SK-N-SH treated with all-trans-retinoic acid at 6 μM for 48 hours (cell line): Measurements from ENCODE around the gene SEMA3E.

Experiments used
- ATAC-seq: fragments of 200-7000 bp; cut with Tn5 transposase; 3 replicates; pipeline ENCODE4 v1.9.1; 2020; ENCODE audit warnings: mild to moderate bottlenecking, moderate library complexity
- ARNTL ChIP-seq: fragments of 450-650 bp; formaldehyde crosslinking; IDR thresholded peaks from 2 replicates; pipeline ENCODE4 v1.5.0; 2020; ENCODE audit warnings: low read depth, mild to moderate bottlenecking, moderate library complexity, borderline replicate concordance
- BACH2 ChIP-seq: fragments of 250-450 bp; sonication (Bioruptor Pico); IDR thresholded peaks from 2 replicates; pipeline ENCODE4 v1.9.0; 2021; ENCODE audit warnings: mild to moderate bottlenecking, borderline replicate concordance
- CREB5 ChIP-seq: fragments of 250-450 bp; sonication (Bioruptor Pico); IDR thresholded peaks from 2 replicates; pipeline ENCODE4 v1.5.1; 2020; ENCODE audit warnings: low read depth, mild to moderate bottlenecking, moderate library complexity
- CSDC2 ChIP-seq: fragments of 250-450 bp; sonication (Bioruptor Pico); IDR thresholded peaks from 2 replicates; pipeline ENCODE4 v1.5.0; 2020; ENCODE audit warnings: mild to moderate bottlenecking, moderate library complexity
- CSRNP3 ChIP-seq: fragments of 250-450 bp; sonication (Bioruptor Pico); IDR thresholded peaks from 2 replicates; pipeline ENCODE4 v1.5.1; 2021; ENCODE audit warnings: mild to moderate bottlenecking, moderate library complexity
- ESRRG ChIP-seq: fragments of 250-450 bp; sonication (Bioruptor Pico); IDR thresholded peaks from 2 replicates; pipeline ENCODE4 v1.6.1; 2021; ENCODE audit warnings: mild to moderate bottlenecking
- GLIS3 ChIP-seq: fragments of 250-450 bp; sonication (Bioruptor Pico); IDR thresholded peaks from 2 replicates; pipeline ENCODE4 v1.5.0; 2020; ENCODE audit warnings: mild to moderate bottlenecking, moderate library complexity
- ISL1 ChIP-seq: fragments of 250-450 bp; sonication (Bioruptor Pico); IDR thresholded peaks from 2 replicates; pipeline ENCODE4 v2.1.2; 2022; ENCODE audit warnings: mild to moderate bottlenecking, moderate library complexity
- OSR1 ChIP-seq: fragments of 250-450 bp; sonication (Bioruptor Pico); IDR thresholded peaks from 2 replicates; pipeline ENCODE4 v1.8.0; 2022; ENCODE audit warnings: moderate library complexity, mild to moderate bottlenecking, inconsistent platforms
- PPARA ChIP-seq: fragments of 250-450 bp; sonication (Bioruptor Pico); IDR thresholded peaks from 2 replicates; pipeline ENCODE4 v1.5.0; 2020; ENCODE audit warnings: mild to moderate bottlenecking, borderline replicate concordance
- RARB ChIP-seq: fragments of 250-450 bp; sonication (Bioruptor Pico); IDR thresholded peaks from 2 replicates; pipeline ENCODE4 v1.8.0; 2021; ENCODE audit warnings: mild to moderate bottlenecking, moderate library complexity
- SNAI2 ChIP-seq: fragments of 250-450 bp; sonication (Bioruptor Pico); IDR thresholded peaks from 2 replicates; pipeline ENCODE4 v1.5.0; 2020; ENCODE audit warnings: mild to moderate bottlenecking, moderate library complexity
- TCF4 ChIP-seq: fragments of 250-450 bp; sonication (Bioruptor Pico); IDR thresholded peaks from 2 replicates; pipeline ENCODE4 v1.8.0; 2021; ENCODE audit warnings: mild to moderate bottlenecking, moderate library complexity, borderline replicate concordance
- TOX ChIP-seq: fragments of 250-450 bp; sonication (Bioruptor Pico); IDR thresholded peaks from 2 replicates; pipeline ENCODE4 v1.8.0; 2021; ENCODE audit warnings: mild to moderate bottlenecking, moderate library complexity, borderline replicate concordance
- TSHZ2 ChIP-seq: fragments of 250-450 bp; sonication (Bioruptor Pico); IDR thresholded peaks from 2 replicates; pipeline ENCODE4 v1.5.0; 2020; ENCODE audit warnings: mild to moderate bottlenecking, moderate library complexity
- ZC3H10 ChIP-seq: fragments of 250-450 bp; sonication (Bioruptor Pico); IDR thresholded peaks from 2 replicates; pipeline ENCODE4 v1.5.1; 2021; ENCODE audit warnings: mild to moderate bottlenecking, moderate library complexity
- ZFP3 ChIP-seq: fragments of 250-450 bp; sonication (Bioruptor Pico); IDR thresholded peaks from 2 replicates; pipeline ENCODE4 v1.5.0; 2020; ENCODE audit warnings: mild to moderate bottlenecking, moderate library complexity
- ZFP30 ChIP-seq: fragments of 450-650 bp; formaldehyde crosslinking; IDR thresholded peaks from 2 replicates; pipeline ENCODE4 v1.5.0; 2022; ENCODE audit warnings: mild to moderate bottlenecking, moderate library complexity
- ZNF565 ChIP-seq: fragments of 450-650 bp; formaldehyde crosslinking; conservative IDR thresholded peaks from 2 replicates; pipeline ENCODE4 v1.5.0; 2020; ENCODE audit warnings: low read depth, mild to moderate bottlenecking, moderate library complexity
- ZNF70 ChIP-seq: fragments of 450-650 bp; formaldehyde crosslinking; IDR thresholded peaks from 2 replicates; pipeline ENCODE4 v1.5.0; 2020; ENCODE audit warnings: mild to moderate bottlenecking, moderate library complexity
- ZNF8 ChIP-seq: fragments of 450-650 bp; formaldehyde crosslinking; IDR thresholded peaks from 2 replicates; pipeline ENCODE4 v1.5.0; 2020; ENCODE audit warnings: mild to moderate bottlenecking, moderate library complexity
- TF ChIP-seq, protein P1 (sequence below): fragments of 250-450 bp; sonication (Bioruptor Pico); IDR thresholded peaks from 2 replicates; pipeline ENCODE4 v1.8.0; 2021; ENCODE audit warnings: low read depth, mild to moderate bottlenecking, moderate library complexity, borderline replicate concordance
- TF ChIP-seq, protein P2 (sequence below): fragments of 250-450 bp; sonication (Bioruptor Pico); IDR thresholded peaks from 2 replicates; pipeline ENCODE4 v1.8.0; 2020; ENCODE audit warnings: mild to moderate bottlenecking, moderate library complexity, borderline replicate concordance

SEMA3E gene

GRCh38 chr7:83502636-83503035 is 146.3 kb downstream of the SEMA3E start:
- no peak for ATAC-seq
- no peak for TF ChIP-seq CREB5 (CRISPR knock-in tag)
- no peak for TF ChIP-seq ISL1 (CRISPR knock-in tag)
- no peak for TF ChIP-seq ESRRG (CRISPR knock-in tag)
- TF ChIP-seq ZFP3 (CRISPR knock-in tag) = no peak
- no peak for TF ChIP-seq CSDC2 (CRISPR knock-in tag)
- no peak for TF ChIP-seq ZC3H10 (CRISPR knock-in tag)
- TF ChIP-seq ARNTL (CRISPR knock-in tag) = no peak
- no peak for TF ChIP-seq PPARA (CRISPR knock-in tag)
- no peak for TF ChIP-seq SNAI2 (CRISPR knock-in tag)
- no peak for TF ChIP-seq TSHZ2 (CRISPR knock-in tag)
- no peak for TF ChIP-seq ZFP30
- no peak for TF ChIP-seq ZNF70 (CRISPR knock-in tag)
- no peak for TF ChIP-seq OSR1

DNA sequence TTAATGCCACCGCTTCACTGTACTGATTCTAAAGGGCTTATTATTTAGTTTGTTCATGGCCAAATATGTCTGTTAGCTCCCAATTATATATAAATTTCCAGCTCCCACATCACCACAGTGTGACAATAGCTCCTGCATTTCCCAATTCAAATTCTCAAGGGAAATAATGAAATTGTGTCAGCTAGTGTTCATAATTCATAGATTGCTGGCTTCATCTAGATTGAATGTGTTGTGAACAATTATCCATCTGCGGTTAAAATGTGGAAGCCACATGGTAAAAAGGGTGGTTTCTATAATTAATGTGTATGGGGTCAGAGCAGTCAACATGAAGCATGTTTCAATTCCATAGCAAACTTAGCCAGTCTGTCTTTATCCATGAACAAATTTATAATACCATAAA is 154.3 kb downstream of the SEMA3E start:
- ATAC-seq = no peak
- TF ChIP-seq SNAI2 (CRISPR knock-in tag) (no peak), RARB (CRISPR knock-in tag) (no peak), ZC3H10 (CRISPR knock-in tag) (no peak), BACH2 (CRISPR knock-in tag) (no peak), ARNTL (CRISPR knock-in tag) (no peak), TCF4 (CRISPR knock-in tag) (no peak), CSRNP3 (CRISPR knock-in tag) (no peak), ISL1 (CRISPR knock-in tag) (no peak), GLIS3 (no peak), PPARA (CRISPR knock-in tag) (no peak), OSR1 (no peak)
- TF ChIP-seq, protein P1, sequence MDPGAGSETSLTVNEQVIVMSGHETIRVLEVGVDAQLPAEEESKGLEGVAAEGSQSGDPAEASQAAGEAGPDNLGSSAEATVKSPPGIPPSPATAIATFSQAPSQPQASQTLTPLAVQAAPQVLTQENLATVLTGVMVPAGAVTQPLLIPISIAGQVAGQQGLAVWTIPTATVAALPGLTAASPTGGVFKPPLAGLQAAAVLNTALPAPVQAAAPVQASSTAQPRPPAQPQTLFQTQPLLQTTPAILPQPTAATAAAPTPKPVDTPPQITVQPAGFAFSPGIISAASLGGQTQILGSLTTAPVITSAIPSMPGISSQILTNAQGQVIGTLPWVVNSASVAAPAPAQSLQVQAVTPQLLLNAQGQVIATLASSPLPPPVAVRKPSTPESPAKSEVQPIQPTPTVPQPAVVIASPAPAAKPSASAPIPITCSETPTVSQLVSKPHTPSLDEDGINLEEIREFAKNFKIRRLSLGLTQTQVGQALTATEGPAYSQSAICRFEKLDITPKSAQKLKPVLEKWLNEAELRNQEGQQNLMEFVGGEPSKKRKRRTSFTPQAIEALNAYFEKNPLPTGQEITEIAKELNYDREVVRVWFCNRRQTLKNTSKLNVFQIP = no peak
- TF ChIP-seq, all 23 proteins: peak for 0

GRCh38 chr7:83492802-83493201 is 156.1 kb downstream of the SEMA3E start:
- no peak for ATAC-seq
- TF ChIP-seq RARB (CRISPR knock-in tag) = no peak
- TF ChIP-seq ARNTL (CRISPR knock-in tag) = no peak
- TF ChIP-seq TCF4 (CRISPR knock-in tag) = no peak
- TF ChIP-seq ISL1 (CRISPR knock-in tag) = no peak
- no peak for TF ChIP-seq TOX
- TF ChIP-seq ZFP3 (CRISPR knock-in tag) = no peak
- TF ChIP-seq ESRRG (CRISPR knock-in tag) = no peak
- TF ChIP-seq BACH2 (CRISPR knock-in tag) = no peak
- TF ChIP-seq PPARA (CRISPR knock-in tag) = no peak
- TF ChIP-seq ZFP30 = no peak
- TF ChIP-seq, protein P2, sequence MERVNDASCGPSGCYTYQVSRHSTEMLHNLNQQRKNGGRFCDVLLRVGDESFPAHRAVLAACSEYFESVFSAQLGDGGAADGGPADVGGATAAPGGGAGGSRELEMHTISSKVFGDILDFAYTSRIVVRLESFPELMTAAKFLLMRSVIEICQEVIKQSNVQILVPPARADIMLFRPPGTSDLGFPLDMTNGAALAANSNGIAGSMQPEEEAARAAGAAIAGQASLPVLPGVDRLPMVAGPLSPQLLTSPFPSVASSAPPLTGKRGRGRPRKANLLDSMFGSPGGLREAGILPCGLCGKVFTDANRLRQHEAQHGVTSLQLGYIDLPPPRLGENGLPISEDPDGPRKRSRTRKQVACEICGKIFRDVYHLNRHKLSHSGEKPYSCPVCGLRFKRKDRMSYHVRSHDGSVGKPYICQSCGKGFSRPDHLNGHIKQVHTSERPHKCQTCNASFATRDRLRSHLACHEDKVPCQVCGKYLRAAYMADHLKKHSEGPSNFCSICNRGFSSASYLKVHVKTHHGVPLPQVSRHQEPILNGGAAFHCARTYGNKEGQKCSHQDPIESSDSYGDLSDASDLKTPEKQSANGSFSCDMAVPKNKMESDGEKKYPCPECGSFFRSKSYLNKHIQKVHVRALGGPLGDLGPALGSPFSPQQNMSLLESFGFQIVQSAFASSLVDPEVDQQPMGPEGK = no peak
- TF ChIP-seq ZNF8 (CRISPR knock-in tag) = no peak
- TF ChIP-seq CREB5 (CRISPR knock-in tag) = no peak
- TF ChIP-seq ZNF565 = no peak
- TF ChIP-seq CSDC2 (CRISPR knock-in tag) = no peak
- TF ChIP-seq, protein P1 = no peak
- no peak for TF ChIP-seq SNAI2 (CRISPR knock-in tag)
